ENCODE measurements around the gene L3MBTL3. TPM values are rescaled to one million over a fixed set of nuclear protein-coding genes. Genes with fewer than 3 reads are reported as not detected.

L3MBTL3 gene
- total and polyA plus RNA-seq, 4 experiments from 2014 or later, result 2.6 to 44.1 (median 24.3) TPM

- H3K27me3 ChIP-seq (ENCODE audit: insufficient read depth, low read length), result no peaks in the 10 kb centered on the region
- Mint-ChIP-seq H3K27me3 (no peaks in the 10 kb centered on the region), H3K9me3 (no peaks in the 10 kb centered on the region), H3K4me3 (peak overlapping the region; percentile 4 to 82 (median 67)), H3K36me3 (peaks cover 22 to 30% of the 10 kb centered on the region in 2 donors), H3K27ac (peak overlapping the region; percentile 86 to 97 (median 95)), H3K4me1 (peaks cover 42 to 70% (median 45%) of the 10 kb centered on the region in 4 donors)
- H3K27ac ChIP-seq (ENCODE audit: low read depth, low read length), result no peak overlapping the region
- H3K4me1 ChIP-seq (ENCODE audit: insufficient read depth, low read length), result peaks cover 40% of the 10 kb centered on the region
- intact Hi-C loops (cut with micrococcal nuclease), result no loop called here
- CTCF ChIA-PET (ENCODE audit: partially characterized antibody), result interaction anchor here (0.9 kb wide), 1 partner anchor 255 kb away, joined by 3 read pairs; no protein-coding TSS in a partner anchor
- no peaks in the 10 kb centered on the region for H3K9me3 ChIP-seq (ENCODE audit: control insufficient read depth in 1 of 2, low read length in 2 of 2)
- no peaks in the 10 kb centered on the region for H3K36me3 ChIP-seq (ENCODE audit: insufficient read depth, low read length)
- POLR2A ChIA-PET (ENCODE audit: partially characterized antibody), result interaction anchor here (1.4 to 3.7 kb wide), 2 partner anchors 8 to 9 kb away, joined by 4 to 31 read pairs; partner anchors contain the start of gene L3MBTL3
- peak in 4 of 5 donors; percentile 41 to 59 (median 58) for DNase-seq
- H3K4me3 ChIP-seq (ENCODE audit: low read length in 2 of 2), result no peak overlapping the region
Observed at GRCh38 chr6:130027948-130028347, 9.6 kb downstream of the L3MBTL3 start.

- H3K9me3 ChIP-seq (ENCODE audit: control insufficient read depth in 1 of 2, low read length in 2 of 2), result no peaks in the 10 kb centered on the region
- H3K4me1 Mint-ChIP-seq, result peaks cover 43 to 72% (median 53%) of the 10 kb centered on the region in 4 donors
- intact Hi-C loops (cut with micrococcal nuclease), result no loop called here
- peak overlapping the region; percentile 53 for H3K27ac ChIP-seq (ENCODE audit: low read depth, low read length)
- DNase-seq, result peak; percentile 30 to 62 (median 41)
- H3K9me3 Mint-ChIP-seq, result no peaks in the 10 kb centered on the region
- peaks cover 19 to 31% of the 10 kb centered on the region in 2 donors for H3K36me3 Mint-ChIP-seq
- H3K4me3 Mint-ChIP-seq, result peak overlapping the region; percentile 12 to 82 (median 70)
- no peak overlapping the region for H3K4me3 ChIP-seq (ENCODE audit: low read length in 2 of 2)
- no peaks in the 10 kb centered on the region for H3K36me3 ChIP-seq (ENCODE audit: insufficient read depth, low read length)
- no peaks in the 10 kb centered on the region for H3K27me3 Mint-ChIP-seq
- ChIA-PET POLR2A (ENCODE audit: partially characterized antibody) (interaction anchor here (0.9 to 3.7 kb wide), 4 partner anchors 9 to 281 kb away, joined by 3 to 31 read pairs (median 4); partner anchors contain the start of gene L3MBTL3), CTCF (ENCODE audit: partially characterized antibody) (interaction anchor here (1.1 kb wide), 1 partner anchor 8 kb away, joined by 3 read pairs; no protein-coding TSS in a partner anchor)
- peaks cover 52% of the 10 kb centered on the region for H3K4me1 ChIP-seq (ENCODE audit: insufficient read depth, low read length)
- no peaks in the 10 kb centered on the region for H3K27me3 ChIP-seq (ENCODE audit: insufficient read depth, low read length)
- peak overlapping the region; percentile 86 to 97 (median 95) for H3K27ac Mint-ChIP-seq
Observed at GRCh38 chr6:130029163-130029562, 10.8 kb downstream of the L3MBTL3 start.

- ChIA-PET CTCF (ENCODE audit: partially characterized antibody) (interaction anchor here (1.2 to 1.7 kb wide), 4 partner anchors 11 to 249 kb away, joined by 4 to 13 read pairs (median 5); no protein-coding TSS in a partner anchor), POLR2A (ENCODE audit: partially characterized antibody) (no interaction called here)
- no peaks in the 10 kb centered on the region for H3K9me3 ChIP-seq (ENCODE audit: control insufficient read depth in 1 of 2, low read length in 2 of 2)
- H3K27ac ChIP-seq (ENCODE audit: low read depth, low read length), result no peak overlapping the region
- H3K36me3 Mint-ChIP-seq, result peaks cover 9 to 21% of the 10 kb centered on the region in 2 donors
- H3K27me3 ChIP-seq (ENCODE audit: insufficient read depth, low read length), result no peaks in the 10 kb centered on the region
- DNase-seq, result no peak
- H3K27me3 Mint-ChIP-seq, result no peaks in the 10 kb centered on the region
- peaks cover 47 to 78% (median 61%) of the 10 kb centered on the region in 4 donors for H3K4me1 Mint-ChIP-seq
- intact Hi-C loops (cut with micrococcal nuclease), result no loop called here
- no peaks in the 10 kb centered on the region for H3K9me3 Mint-ChIP-seq
- no peak overlapping the region for H3K4me3 ChIP-seq (ENCODE audit: low read length in 2 of 2)
- H3K4me3 Mint-ChIP-seq, result peak overlapping the region in 1 of 8 donors; percentile 22
- no peaks in the 10 kb centered on the region for H3K36me3 ChIP-seq (ENCODE audit: insufficient read depth, low read length)
- peaks cover 67% of the 10 kb centered on the region for H3K4me1 ChIP-seq (ENCODE audit: insufficient read depth, low read length)
- peak overlapping the region in 4 of 7 donors; percentile 43 to 76 (median 68) for H3K27ac Mint-ChIP-seq
Observed at GRCh38 chr6:130032758-130033340, 14.5 kb downstream of the L3MBTL3 start.

DNA sequence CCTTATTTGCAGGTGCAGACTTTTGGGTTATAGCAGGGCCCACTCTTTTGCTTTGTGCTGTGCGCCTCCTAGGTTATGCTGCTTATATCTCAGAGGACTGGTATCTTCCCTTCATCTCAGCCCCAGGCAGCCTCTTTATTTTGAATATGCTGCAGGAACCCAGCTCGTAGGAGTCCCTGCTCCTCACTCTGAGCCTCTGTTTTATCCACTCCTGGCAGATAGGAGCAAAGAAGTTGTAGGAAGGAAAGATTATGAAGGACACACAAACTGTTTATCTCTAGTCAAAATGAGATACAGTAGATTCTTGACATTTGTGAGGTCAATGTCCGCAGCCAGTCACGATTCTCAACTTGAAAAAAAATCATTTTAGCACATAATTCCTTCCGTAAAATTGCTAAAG, 15.6 kb downstream of the L3MBTL3 start:
- Histone ChIP-seq H3K9me3 (ENCODE audit: control insufficient read depth in 1 of 2, low read length in 2 of 2) (no peaks in the 10 kb centered on the region), H3K36me3 (ENCODE audit: insufficient read depth, low read length) (no peaks in the 10 kb centered on the region), H3K4me1 (ENCODE audit: insufficient read depth, low read length) (peaks cover 56% of the 10 kb centered on the region), H3K27me3 (ENCODE audit: insufficient read depth, low read length) (no peaks in the 10 kb centered on the region), H3K4me3 (ENCODE audit: low read length in 2 of 2) (no peak overlapping the region), H3K27ac (ENCODE audit: low read depth, low read length) (no peak overlapping the region)
- no peak for DNase-seq
- ChIA-PET CTCF (ENCODE audit: partially characterized antibody) (interaction anchor here (0.9 to 1.6 kb wide), 3 partner anchors 12 to 436 kb away, joined by 3 to 6 read pairs (median 4); no protein-coding TSS in a partner anchor), POLR2A (ENCODE audit: partially characterized antibody) (interaction anchor here (1.2 kb wide), 1 partner anchor 286 kb away, joined by 3 read pairs; no protein-coding TSS in a partner anchor)
- no peaks in the 10 kb centered on the region for H3K27me3 Mint-ChIP-seq
- peak overlapping the region in 6 of 7 donors; percentile 55 to 90 (median 84) for H3K27ac Mint-ChIP-seq
- H3K4me3 Mint-ChIP-seq, result peak overlapping the region in 7 of 8 donors; percentile 44 to 78 (median 64)
- H3K9me3 Mint-ChIP-seq, result no peaks in the 10 kb centered on the region
- H3K4me1 Mint-ChIP-seq, result peaks cover 36 to 75% (median 57%) of the 10 kb centered on the region in 4 donors
- intact Hi-C loops (cut with micrococcal nuclease), result no loop called here
- H3K36me3 Mint-ChIP-seq, result peaks cover 9 to 21% of the 10 kb centered on the region in 2 donors

DNA sequence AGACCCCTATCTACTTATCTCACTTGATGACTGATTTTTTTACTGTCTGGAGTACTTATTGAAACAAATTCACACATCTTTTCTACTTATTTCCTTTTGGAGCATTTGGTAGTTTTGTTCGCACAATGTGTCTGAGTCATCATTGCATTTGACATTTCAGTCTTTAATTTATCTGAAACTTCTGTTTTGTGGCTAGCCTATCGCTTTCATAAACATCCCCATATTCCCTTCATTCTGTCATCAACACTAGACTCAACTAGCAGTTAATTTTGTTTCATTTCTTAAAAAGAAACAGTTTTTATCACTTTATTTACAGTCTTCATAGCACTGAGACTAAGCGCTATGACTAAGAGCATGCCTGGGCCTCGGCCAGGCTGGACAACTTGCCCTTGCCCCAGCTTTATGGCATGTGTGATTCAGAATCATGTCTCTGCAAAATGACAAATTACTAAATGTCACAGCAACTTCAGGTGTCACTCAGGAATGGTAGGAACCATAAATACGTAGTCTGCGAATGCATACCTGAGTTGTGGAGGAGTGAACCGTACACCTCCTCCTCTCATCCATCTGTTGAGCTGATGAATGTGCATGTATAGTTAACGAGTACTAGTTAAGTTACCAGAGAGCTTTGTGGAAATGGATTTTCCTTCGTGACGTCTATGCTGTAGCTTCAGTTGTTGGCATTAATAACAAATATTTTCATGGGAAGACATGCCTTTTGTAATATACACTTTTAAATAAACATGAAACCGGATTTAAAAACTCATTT, 16.2 kb downstream of the L3MBTL3 start:
- Mint-ChIP-seq H3K4me1 (peaks cover 30 to 69% (median 51%) of the 10 kb centered on the region in 4 donors), H3K27ac (peak overlapping the region in 5 of 7 donors; percentile 56 to 88 (median 85)), H3K9me3 (no peaks in the 10 kb centered on the region), H3K27me3 (no peaks in the 10 kb centered on the region), H3K36me3 (peaks cover 9 to 21% of the 10 kb centered on the region in 2 donors), H3K4me3 (peak overlapping the region in 7 of 8 donors; percentile 61 to 78 (median 66))
- POLR2A ChIA-PET (ENCODE audit: partially characterized antibody), result interaction anchor here (1.2 kb wide), 1 partner anchor 286 kb away, joined by 3 read pairs; no protein-coding TSS in a partner anchor
- no peak for DNase-seq
- H3K27me3 ChIP-seq (ENCODE audit: insufficient read depth, low read length), result no peaks in the 10 kb centered on the region
- intact Hi-C loops (cut with micrococcal nuclease), result loop anchor here (5.0 kb wide), 2 partner anchors 98 to 808 kb away; no protein-coding TSS in a partner anchor
- no peaks in the 10 kb centered on the region for H3K36me3 ChIP-seq (ENCODE audit: insufficient read depth, low read length)
- H3K4me3 ChIP-seq (ENCODE audit: low read length in 2 of 2), result no peak overlapping the region
- CTCF ChIA-PET (ENCODE audit: partially characterized antibody), result interaction anchor here (0.6 to 1.0 kb wide), 3 partner anchors 10 to 284 kb away, joined by 3 read pairs; no protein-coding TSS in a partner anchor
- H3K4me1 ChIP-seq (ENCODE audit: insufficient read depth, low read length), result peaks cover 50% of the 10 kb centered on the region
- H3K9me3 ChIP-seq (ENCODE audit: control insufficient read depth in 1 of 2, low read length in 2 of 2), result no peaks in the 10 kb centered on the region
- no peak overlapping the region for H3K27ac ChIP-seq (ENCODE audit: low read depth, low read length)

GRCh38 chr6:130035211-130035610, 16.8 kb downstream of the L3MBTL3 start:
- peak overlapping the region in 1 of 8 donors; percentile 13 for H3K4me3 Mint-ChIP-seq
- H3K9me3 ChIP-seq (ENCODE audit: control insufficient read depth in 1 of 2, low read length in 2 of 2), result no peaks in the 10 kb centered on the region
- CTCF ChIA-PET (ENCODE audit: partially characterized antibody), result interaction anchor here (0.6 to 2.2 kb wide), 5 partner anchors 11 to 284 kb away, joined by 3 to 9 read pairs (median 3); partner anchors contain the start of gene SAMD3
- peaks cover 30 to 67% (median 50%) of the 10 kb centered on the region in 4 donors for H3K4me1 Mint-ChIP-seq
- peak overlapping the region in 3 of 7 donors; percentile 32 to 58 (median 37) for H3K27ac Mint-ChIP-seq
- intact Hi-C loops (cut with micrococcal nuclease), result loop anchor here (5.0 kb wide), 2 partner anchors 97 to 807 kb away; no protein-coding TSS in a partner anchor
- peaks cover 9 to 21% of the 10 kb centered on the region in 2 donors for H3K36me3 Mint-ChIP-seq
- no peak for DNase-seq
- H3K27me3 Mint-ChIP-seq, result no peaks in the 10 kb centered on the region
- H3K27ac ChIP-seq (ENCODE audit: low read depth, low read length), result no peak overlapping the region
- no peaks in the 10 kb centered on the region for H3K36me3 ChIP-seq (ENCODE audit: insufficient read depth, low read length)
- POLR2A ChIA-PET (ENCODE audit: partially characterized antibody), result no interaction called here
- peaks cover 43% of the 10 kb centered on the region for H3K4me1 ChIP-seq (ENCODE audit: insufficient read depth, low read length)
- H3K4me3 ChIP-seq (ENCODE audit: low read length in 2 of 2), result no peak overlapping the region
- H3K27me3 ChIP-seq (ENCODE audit: insufficient read depth, low read length), result no peaks in the 10 kb centered on the region
- no peaks in the 10 kb centered on the region for H3K9me3 Mint-ChIP-seq
